ENCODE data around the gene MAST3. TPM values are rescaled to one million over a fixed set of nuclear protein-coding genes. Genes with fewer than 3 reads are reported as not detected.
"Not testable (repeated sequence)": the region's sequence is repeated elsewhere in the genome, so short reads cannot be mapped to it uniquely, and the experiment has no call there.

Gene MAST3
- polyA plus RNA-seq, 3 donors: 3.5 to 10.8 (median 5.5) TPM

- H3K27ac ChIP-seq (ENCODE audit: low read depth, low read length): no peak overlapping the region
- 83 to 86% (median 85%) methylated on average over 16 of the region's 16 CpGs for whole genome bisulfite sequencing, 3 donors
These were observed 52.0 kb downstream of the MAST3 start for GRCh38 chr19:18149596-18149975.

- 62 to 92% (median 91%) methylated on average over 18 of the region's 18 CpGs for WGBS, 3 donors
- H3K27ac ChIP-seq (ENCODE audit: low read depth, low read length): no peak overlapping the region
These were observed 53.4 kb downstream of the MAST3 start for GRCh38 chr19:18150776-18151624.

DNA sequence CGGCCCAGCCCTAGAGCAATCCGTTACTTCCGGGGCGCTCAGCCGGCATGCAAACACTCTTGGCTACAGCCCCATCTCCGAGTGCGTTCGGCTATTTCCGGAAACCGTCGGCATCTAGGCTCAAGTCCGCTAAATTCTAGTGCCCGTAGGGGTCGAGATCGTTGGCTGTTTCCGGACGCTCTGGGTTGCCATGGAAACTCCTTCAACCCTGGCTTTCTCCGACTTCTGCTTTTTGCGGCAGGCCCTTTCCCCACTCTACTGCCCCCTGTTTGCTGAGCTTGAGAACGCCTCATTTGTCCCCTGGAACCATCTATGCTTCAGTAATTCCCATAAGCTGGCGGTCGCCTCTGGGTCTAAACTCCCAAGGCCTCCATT, 54.9 kb downstream of the MAST3 start:
- WGBS, 3 donors: 0% methylated on average over 22 of the region's 22 CpGs
- H3K27ac ChIP-seq (ENCODE audit: low read depth, low read length): peak overlapping the region; percentile 88

DNA sequence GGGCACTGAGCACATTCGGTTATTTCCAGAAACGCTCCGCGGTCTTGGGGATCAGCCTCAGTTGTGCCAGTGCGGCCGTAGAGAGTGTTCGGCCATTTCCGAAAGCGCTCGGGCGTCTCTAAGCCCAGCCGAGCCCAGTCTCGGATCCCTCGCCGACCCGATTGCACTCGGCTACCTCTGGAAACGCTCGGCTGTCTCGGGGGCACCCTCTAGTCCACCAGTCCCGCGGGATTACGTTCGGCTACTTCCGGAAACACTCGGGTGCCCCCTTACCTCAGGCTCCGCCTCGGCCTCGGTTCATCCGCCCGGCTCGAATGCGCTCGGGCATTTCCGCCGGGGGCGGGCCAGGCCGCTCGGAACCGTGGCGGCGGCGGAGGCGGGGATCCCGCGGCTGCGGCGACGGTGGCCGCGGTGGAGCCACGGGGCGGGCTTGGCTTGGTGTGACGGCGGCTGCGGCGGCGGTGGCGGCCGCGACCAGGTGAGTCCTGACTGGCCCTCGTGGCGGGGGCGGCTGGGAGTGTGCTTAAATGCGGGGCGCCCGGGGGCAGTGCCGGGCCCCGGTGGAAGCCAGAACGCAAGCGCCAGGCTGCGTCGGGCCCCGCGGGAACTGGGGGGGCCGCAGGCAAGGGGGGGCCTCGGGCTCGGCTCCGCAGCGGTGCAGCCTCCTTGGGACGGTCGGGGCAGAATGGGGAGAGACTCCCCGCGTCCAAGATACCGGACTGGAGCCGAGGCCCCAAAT, 55.4 kb downstream of the MAST3 start, which contains the start of gene PIK3R2:
TSS of gene PIK3R2 (plus strand) at position 347 of the 739 bp plus-strand sequence. CDS start 2,717 bp downstream, outside the sequence.
- H3K27ac ChIP-seq (ENCODE audit: low read depth, low read length): peak within 1 kb of the TSS; percentile 88
- 0 to 1% (median 0%) methylated on average over 54 to 86 of the region's 86 CpGs for WGBS, 3 donors

- WGBS, 3 donors: 1 to 3% (median 2%) methylated on average over 36 to 38 of the region's 38 CpGs
- H3K27ac ChIP-seq (ENCODE audit: low read depth, low read length): no peak overlapping the region
These were observed 56.1 kb downstream of the MAST3 start for GRCh38 chr19:18153556-18154134.

- 86 to 94% (median 94%) methylated on average over 40 to 43 of the region's 43 CpGs for WGBS, 3 donors
- H3K27ac ChIP-seq (ENCODE audit: low read depth, low read length): no peak overlapping the region
These were observed 57.8 kb downstream of the MAST3 start for GRCh38 chr19:18155095-18156087.

DNA sequence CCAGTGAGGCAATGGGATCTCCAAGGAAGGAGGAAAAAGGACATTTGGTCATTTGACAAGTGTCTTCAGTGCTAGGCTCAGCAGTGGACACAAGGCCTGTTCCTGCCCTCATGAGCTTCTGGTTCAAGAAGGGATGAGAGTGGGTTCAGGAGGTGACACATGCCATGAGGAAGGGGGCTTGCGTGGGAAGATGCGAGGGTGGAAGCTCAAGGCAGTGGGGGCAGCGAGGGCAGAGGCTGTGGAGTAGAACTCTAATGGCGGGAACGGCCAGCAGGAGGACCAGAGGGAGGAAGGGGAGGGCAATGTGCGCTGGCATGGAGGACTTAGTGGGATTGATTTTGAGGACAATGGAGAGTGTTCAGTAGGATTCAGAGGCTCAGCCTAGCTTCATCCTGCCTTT, 58.7 kb downstream of the MAST3 start:
- WGBS, 3 donors: 85 to 96% (median 92%) methylated on average over 6 of the region's 6 CpGs
- no peak overlapping the region for H3K27ac ChIP-seq (ENCODE audit: low read depth, low read length)

GRCh38 chr19:18156841-18157464, 59.4 kb downstream of the MAST3 start:
- no peak overlapping the region for H3K27ac ChIP-seq (ENCODE audit: low read depth, low read length)
- 27 to 42% (median 36%) methylated on average over 20 to 22 of the region's 22 CpGs for WGBS, 3 donors

- WGBS, 3 donors: 16 to 53% (median 52%) methylated on average over 18 of the region's 18 CpGs
- H3K27ac ChIP-seq (ENCODE audit: low read depth, low read length): no peak overlapping the region
These were observed 60.0 kb downstream of the MAST3 start for GRCh38 chr19:18157465-18158063.

GRCh38 chr19:18158467-18158866, 60.9 kb downstream of the MAST3 start:
- 84 to 90% (median 86%) methylated on average over 4 of the region's 4 CpGs for WGBS, 3 donors
- H3K27ac ChIP-seq (ENCODE audit: low read depth, low read length): no peak overlapping the region

- WGBS, 3 donors: 89 to 92% (median 90%) methylated on average over 6 of the region's 6 CpGs
- not testable (repeated sequence) for H3K27ac ChIP-seq (ENCODE audit: low read depth, low read length)
These were observed 61.6 kb downstream of the MAST3 start for GRCh38 chr19:18159059-18159616.

GRCh38 chr19:18159810-18160209, 62.2 kb downstream of the MAST3 start:
- 94 to 96% (median 96%) methylated on average over 10 of the region's 10 CpGs for WGBS, 3 donors
- H3K27ac ChIP-seq (ENCODE audit: low read depth, low read length): no peak overlapping the region

- no peak overlapping the region for H3K27ac ChIP-seq (ENCODE audit: low read depth, low read length)
- 47 to 73% (median 72%) methylated on average over 13 of the region's 13 CpGs for WGBS, 3 donors
These were observed 63.0 kb downstream of the MAST3 start for GRCh38 chr19:18160493-18160970.

GRCh38 chr19:18160971-18161635, 63.5 kb downstream of the MAST3 start:
- 2 to 3% (median 3%) methylated on average over 34 to 66 of the region's 66 CpGs for WGBS, 3 donors
- no peak overlapping the region for H3K27ac ChIP-seq (ENCODE audit: low read depth, low read length)

- WGBS, 3 donors: 62 to 69% (median 67%) methylated on average over 19 of the region's 19 CpGs
- no peak overlapping the region for H3K27ac ChIP-seq (ENCODE audit: low read depth, low read length)
These were observed 64.0 kb downstream of the MAST3 start for GRCh38 chr19:18161636-18162002.

- H3K27ac ChIP-seq (ENCODE audit: low read depth, low read length): no peak overlapping the region
- 97 to 98% (median 98%) methylated on average over 7 of the region's 7 CpGs for WGBS, 3 donors
These were observed 66.5 kb downstream of the MAST3 start for GRCh38 chr19:18164072-18164471.
